IMR-90 (cell line): ENCODE results near the gene GFOD2. TPM values are rescaled to one million over a fixed set of nuclear protein-coding genes. Genes with fewer than 3 reads are reported as not detected.

Source experiments
- ATAC-seq: fragments of 200-7000 bp; cut with Tn5 transposase; 2 replicates; pipeline ENCODE4 v1.9.1; 2020; ENCODE audit warnings: low read depth, mild to moderate bottlenecking, moderate library complexity
- BruUV-seq: library from RNA; stranded (reverse); fragments of 400-500 nt; replicated peaks from 2 replicates; lab custom pipeline; 2021; lab: Mats Ljungman, UMichigan
- CTCF ChIA-PET: fragments of 300-600 bp; formaldehyde crosslinking; extraction: SDS; loops from one replicate; lab custom pipeline; 2021; ENCODE audit warnings: antibody characterized with exemption; lab: Yijun Ruan, JAX
- POLR2A ChIA-PET: fragments of 300-600 bp; sonication (Branson Sonifier 250); formaldehyde crosslinking; loops from one replicate; lab custom pipeline; 2022; ENCODE audit warnings: antibody characterized with exemption; ENCODE audit not compliant: unreplicated experiment; lab: Charles Lee
- DNase-seq: peaks from one replicate; pipeline ENCODE4 v3.0.0; 2013
- H2AFZ ChIP-seq: replicated peaks from 2 replicates; pipeline ENCODE3; 2013; ENCODE audit warnings: low read length, mild to moderate bottlenecking; ENCODE audit not compliant: poor library complexity
- H2AK5ac ChIP-seq: 2 replicates; pipeline ENCODE4 v1.6.1; 2013; ENCODE audit warnings: low read depth, low read length, inconsistent platforms
- H2AK9ac ChIP-seq: replicated peaks from 2 replicates; pipeline ENCODE3; 2013; ENCODE audit warnings: mild to moderate bottlenecking, low read depth, low read length, moderate library complexity; ENCODE audit not compliant: poor library complexity
- H2BK120ac ChIP-seq: 2 replicates; pipeline ENCODE4 v1.6.1; 2013; ENCODE audit warnings: low read depth, low read length, inconsistent platforms
- H2BK15ac ChIP-seq: 3 replicates; pipeline ENCODE4 v1.6.1; 2013; ENCODE audit warnings: low read depth, low read length, inconsistent platforms
- H2BK20ac ChIP-seq: 2 replicates; pipeline ENCODE4 v1.6.1; 2013; ENCODE audit warnings: low read depth, mild to moderate bottlenecking, inconsistent platforms, low read length, moderate library complexity
- H2BK5ac ChIP-seq: 2 replicates; pipeline ENCODE4 v1.6.1; 2013; ENCODE audit warnings: mild to moderate bottlenecking, low read depth, low read length, inconsistent platforms; ENCODE audit not compliant: poor library complexity, severe bottlenecking
- H3K14ac ChIP-seq: replicated peaks from 2 replicates; pipeline ENCODE4 v1.6.1; 2013; ENCODE audit warnings: low read depth, low read length, inconsistent platforms
- H3K18ac ChIP-seq: 2 replicates; pipeline ENCODE4 v1.6.1; 2013; ENCODE audit warnings: low read depth, low read length, control low read depth
- H3K23ac ChIP-seq: 2 replicates; pipeline ENCODE4 v1.6.1; 2013; ENCODE audit warnings: low read depth, low read length, inconsistent platforms
- H3K27ac ChIP-seq: 2 replicates; pipeline ENCODE4 v1.5.1; 2013; ENCODE audit warnings: mild to moderate bottlenecking, control low read depth, low read length; ENCODE audit not compliant: insufficient read depth
- H3K27me3 ChIP-seq: 2 replicates; pipeline ENCODE4 v1.6.1; 2013; ENCODE audit warnings: low read length; ENCODE audit not compliant: control insufficient read depth, insufficient read depth
- H3K36me3 ChIP-seq: 2 replicates; pipeline ENCODE4 v1.6.1; 2013; ENCODE audit warnings: low read length, mixed read lengths; ENCODE audit not compliant: control insufficient read depth, insufficient read depth
- H3K4ac ChIP-seq: 2 replicates; pipeline ENCODE4 v1.6.1; 2013; ENCODE audit warnings: low read depth, low read length, inconsistent platforms
- H3K4me1 ChIP-seq: 2 replicates; pipeline ENCODE4 v1.6.1; 2013; ENCODE audit warnings: low read length, mixed read lengths; ENCODE audit not compliant: control insufficient read depth, insufficient read depth
- H3K4me2 ChIP-seq: 2 replicates; pipeline ENCODE4 v1.6.1; 2013; ENCODE audit warnings: low read depth, mild to moderate bottlenecking, control low read depth, low read length, moderate library complexity
- H3K4me3 ChIP-seq: 2 replicates; pipeline ENCODE4 v1.5.1; 2013; ENCODE audit warnings: low read depth, mild to moderate bottlenecking, control low read depth, low read length, moderate library complexity; ENCODE audit not compliant: insufficient read depth
- H3K56ac ChIP-seq: 2 replicates; pipeline ENCODE4 v1.6.1; 2013; ENCODE audit warnings: low read length, inconsistent platforms; ENCODE audit not compliant: insufficient read depth; ENCODE audit errors: extremely low read depth
- H3K79me1 ChIP-seq, 2 experiments: 2 replicates each; pipeline ENCODE4 v1.6.1; 2013; ENCODE audit warnings: low read length in 2 of 2, inconsistent platforms in 1 of 2, low read depth in 1 of 2
- H3K9ac ChIP-seq: 2 replicates; pipeline ENCODE4 v1.6.1; 2013; ENCODE audit warnings: low read depth, low read length, control low read depth
- H3K9me1 ChIP-seq: 2 replicates; pipeline ENCODE4 v1.6.1; 2013; ENCODE audit warnings: low read length, inconsistent platforms; ENCODE audit not compliant: insufficient read depth
- H3K9me3 ChIP-seq: 2 replicates; pipeline ENCODE4 v1.6.1; 2013; ENCODE audit warnings: low read length; ENCODE audit not compliant: control insufficient read depth, insufficient read depth
- H4K20me1 ChIP-seq: 2 replicates; pipeline ENCODE4 v1.6.1; 2013; ENCODE audit warnings: low read length, inconsistent platforms; ENCODE audit not compliant: insufficient read depth
- H4K5ac ChIP-seq: 2 replicates; pipeline ENCODE4 v1.6.1; 2013; ENCODE audit warnings: mild to moderate bottlenecking, low read depth, low read length, control low read depth
- H4K8ac ChIP-seq, 2 experiments: 2 replicates each; pipeline ENCODE4 v1.6.1; 2013; ENCODE audit warnings: low read depth in 2 of 2, low read length in 2 of 2, control low read depth in 1 of 2, inconsistent platforms in 1 of 2
- H4K91ac ChIP-seq: 2 replicates; pipeline ENCODE4 v1.6.1; 2013; ENCODE audit warnings: low read depth, low read length, inconsistent platforms; ENCODE audit not compliant: insufficient read depth
- BHLHE40 ChIP-seq: fragments of 150-350 bp; IDR thresholded peaks from 2 replicates; pipeline ENCODE4 v1.6.1; 2016; ENCODE audit warnings: mild to moderate bottlenecking, low read depth, low read length
- CEBPB ChIP-seq: IDR thresholded peaks from 2 replicates; pipeline ENCODE4 v1.6.1; 2012; ENCODE audit warnings: low read depth, low read length, improper control_type of control experiment
- CHD1 ChIP-seq: IDR thresholded peaks from 2 replicates; pipeline ENCODE4 v1.6.1; 2012; ENCODE audit warnings: low read depth, low read length, improper control_type of control experiment
- FOS ChIP-seq: fragments of 150-350 bp; IDR thresholded peaks from 2 replicates; pipeline ENCODE4 v1.6.1; 2016; ENCODE audit warnings: low read depth, low read length
- MAFK ChIP-seq: IDR thresholded peaks from 2 replicates; pipeline ENCODE4 v1.6.1; 2012; ENCODE audit warnings: low read depth, low read length, improper control_type of control experiment
- MAZ ChIP-seq: IDR thresholded peaks from 2 replicates; pipeline ENCODE4 v1.6.1; 2012; ENCODE audit warnings: low read depth, mild to moderate bottlenecking, low read length, improper control_type of control experiment, moderate library complexity, borderline replicate concordance
- MXI1 ChIP-seq: IDR thresholded peaks from 2 replicates; pipeline ENCODE4 v1.6.1; 2012; ENCODE audit warnings: low read depth, mild to moderate bottlenecking, low read length, moderate library complexity, borderline replicate concordance
- NFE2L2 ChIP-seq: fragments of 150-350 bp; IDR thresholded peaks from 2 replicates; pipeline ENCODE4 v1.6.1; 2016; ENCODE audit warnings: low read depth, mild to moderate bottlenecking, low read length
- POLR2A ChIP-seq: IDR thresholded peaks from 2 replicates; pipeline ENCODE4 v1.6.1; 2012; ENCODE audit warnings: mild to moderate bottlenecking, low read depth, low read length
- RAD21 ChIP-seq: IDR thresholded peaks from 2 replicates; pipeline ENCODE4 v1.6.1; 2012; ENCODE audit warnings: low read length, improper control_type of control experiment
- RCOR1 ChIP-seq: IDR thresholded peaks from 2 replicates; pipeline ENCODE4 v1.6.1; 2012; ENCODE audit warnings: mild to moderate bottlenecking, low read length, improper control_type of control experiment; ENCODE audit not compliant: insufficient replicate concordance
- RFX5 ChIP-seq: IDR thresholded peaks from 2 replicates; pipeline ENCODE4 v1.8.0; 2012; ENCODE audit warnings: low read depth, mild to moderate bottlenecking, low read length, moderate library complexity
- SMC3 ChIP-seq: fragments of 150-350 bp; IDR thresholded peaks from 2 replicates; pipeline ENCODE4 v1.6.1; 2016; ENCODE audit warnings: low read depth, mild to moderate bottlenecking, antibody characterized with exemption, low read length, moderate library complexity
- WGBS, 2 experiments: methylation state at CpG; one replicate each; pipeline versions ENCODE4 v1.1.5 to v1.1.7; 2013; ENCODE audit warnings: missing lambda C conversion rate in 2 of 2; ENCODE audit not compliant: insufficient read length in 1 of 2; ENCODE audit errors: extremely low coverage in 2 of 2; 5-methylcytosine and 5-hydroxymethylcytosine counted together
- dilution Hi-C: fragments of 300-500 bp; cut with HindIII; formaldehyde crosslinking; loops from one replicate; pipeline ENCODE4 v1.14.3; 2018; ENCODE audit warnings: low sequenced_read_pairs; ENCODE audit not compliant: unreplicated experiment
- in situ Hi-C: fragments of 300-500 bp; cut with MboI; formaldehyde crosslinking; loops from 3 replicates; pipeline ENCODE4 v1.14.3; 2019; ENCODE audit warnings: low sequenced_read_pairs, inconsistent platforms, mixed read lengths
- intact Hi-C: fragments of 100-400 bp; cut with micrococcal nuclease; formaldehyde crosslinking; loops from 2 replicates; pipeline ENCODE4 v1.10.0; 2022
- polyA plus RNA-seq, 3 experiments: library from polyadenylated mRNA; depleted of rRNA; stranded (reverse); fragments of >200 nt; gene quantifications; 2 replicates each; pipeline ENCODE4 v1.2.3, GENCODE V29; 2012; ENCODE audit warnings: low replicate concordance in 1 of 3
- total RNA-seq: library from RNA; depleted of rRNA; stranded (reverse); fragments of >200 nt; gene quantifications from 2 replicates; pipeline ENCODE4 v1.2.3, GENCODE V29; 2012
- TF ChIP-seq, protein P1 (sequence below): fragments of 150-350 bp; IDR thresholded peaks from 2 replicates; pipeline ENCODE4 v1.6.1; 2017; ENCODE audit warnings: mild to moderate bottlenecking, antibody characterized with exemption, low read length, low read depth
- TF ChIP-seq, protein P2 (sequence below): fragments of 150-350 bp; IDR thresholded peaks from 2 replicates; pipeline ENCODE4 v1.6.1; 2016; ENCODE audit warnings: low read depth, mild to moderate bottlenecking, low read length, moderate library complexity, borderline replicate concordance
- TF ChIP-seq, protein P3 (sequence below): conservative IDR thresholded peaks from 2 replicates; pipeline ENCODE4 v1.5.1; 2012; ENCODE audit warnings: mild to moderate bottlenecking, low read depth, low read length, improper control_type of control experiment

Gene GFOD2
- total and polyA plus RNA-seq, 2 of the 4 experiments (the other 2 are of a cell fraction): 12.3 to 18.1 TPM

DNA sequence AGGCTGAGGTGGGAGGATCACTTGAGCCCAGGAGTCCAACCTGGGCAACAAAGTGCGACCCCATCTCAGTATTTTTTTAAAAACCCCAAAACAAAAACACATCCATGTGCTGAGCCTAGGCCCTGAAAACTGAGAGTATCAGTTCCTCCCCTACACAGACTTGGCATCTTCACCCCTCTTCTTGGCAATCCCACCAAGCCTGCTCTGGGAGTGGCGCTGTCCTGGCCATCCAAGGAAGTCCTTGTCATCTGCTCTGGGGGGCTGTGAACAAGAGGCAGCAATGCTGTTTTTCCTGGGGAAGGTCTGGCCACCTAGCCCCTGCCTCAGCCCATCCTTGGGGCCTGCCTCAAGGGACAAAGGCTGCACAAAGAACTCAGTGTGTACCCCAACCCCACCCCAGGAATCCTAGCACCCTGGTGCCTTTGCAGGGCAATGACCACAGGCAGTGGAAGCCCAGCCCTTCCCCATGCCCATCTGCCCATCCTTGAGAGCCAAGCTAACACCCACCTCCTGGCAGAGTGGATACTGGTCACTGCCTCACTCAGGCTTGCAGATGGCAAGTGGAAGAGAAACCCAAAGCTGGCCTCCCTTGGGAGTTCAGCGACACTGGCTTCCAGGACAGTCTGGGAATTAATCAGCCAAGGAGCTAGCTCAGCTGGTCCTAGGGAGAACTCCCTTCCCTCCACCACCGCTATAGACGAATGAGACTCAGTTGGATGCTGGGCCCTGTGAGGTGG is 14.8 kb upstream of the GFOD2 start:
- Histone ChIP-seq H3K9me3 (no peaks in the 10 kb centered on the region), H2BK20ac (no peak overlapping the region), H3K18ac (no peak overlapping the region), H3K56ac (no peak overlapping the region), H4K5ac (no peak overlapping the region), H3K4me1 (no peaks in the 10 kb centered on the region), H3K4me3 (no peak overlapping the region), H4K91ac (no peak overlapping the region), H3K4me2 (no peak overlapping the region), H3K36me3 (peaks cover 28% of the 10 kb centered on the region), H3K9ac (no peak overlapping the region), H2AK9ac (no peak overlapping the region), H2BK120ac (no peak overlapping the region), H4K20me1 (no peaks in the 10 kb centered on the region), H3K4ac (no peak overlapping the region), H3K27me3 (no peaks in the 10 kb centered on the region), H2AFZ (no peak overlapping the region), H3K23ac (no peak overlapping the region), H3K27ac (no peak overlapping the region), H3K14ac (no peak overlapping the region), H3K79me1 (peaks cover 0 to 10% of the 10 kb centered on the region in 2 experiments; a peak in 1 of 4 replicates), H4K8ac (no peak overlapping the region), H2AK5ac (no peak overlapping the region), H2BK15ac (no peak overlapping the region), H3K9me1 (peaks cover 8% of the 10 kb centered on the region; the same call in 1 of the 2 replicates), H2BK5ac (no peak overlapping the region)
- in situ Hi-C loops: no loop called here
- ChIA-PET POLR2A (no interaction called here), CTCF (no interaction called here)
- TF ChIP-seq CHD1 (no peak), MXI1 (no peak), BHLHE40 (no peak), MAZ (no peak), POLR2A (no peak), FOS (no peak), RFX5 (no peak), RCOR1 (no peak), CEBPB (no peak), MAFK (no peak), SMC3 (no peak), RAD21 (no peak), NFE2L2 (no peak)
- TF ChIP-seq, protein P1, sequence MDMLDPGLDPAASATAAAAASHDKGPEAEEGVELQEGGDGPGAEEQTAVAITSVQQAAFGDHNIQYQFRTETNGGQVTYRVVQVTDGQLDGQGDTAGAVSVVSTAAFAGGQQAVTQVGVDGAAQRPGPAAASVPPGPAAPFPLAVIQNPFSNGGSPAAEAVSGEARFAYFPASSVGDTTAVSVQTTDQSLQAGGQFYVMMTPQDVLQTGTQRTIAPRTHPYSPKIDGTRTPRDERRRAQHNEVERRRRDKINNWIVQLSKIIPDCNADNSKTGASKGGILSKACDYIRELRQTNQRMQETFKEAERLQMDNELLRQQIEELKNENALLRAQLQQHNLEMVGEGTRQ: no peak
- TF ChIP-seq, protein P2, sequence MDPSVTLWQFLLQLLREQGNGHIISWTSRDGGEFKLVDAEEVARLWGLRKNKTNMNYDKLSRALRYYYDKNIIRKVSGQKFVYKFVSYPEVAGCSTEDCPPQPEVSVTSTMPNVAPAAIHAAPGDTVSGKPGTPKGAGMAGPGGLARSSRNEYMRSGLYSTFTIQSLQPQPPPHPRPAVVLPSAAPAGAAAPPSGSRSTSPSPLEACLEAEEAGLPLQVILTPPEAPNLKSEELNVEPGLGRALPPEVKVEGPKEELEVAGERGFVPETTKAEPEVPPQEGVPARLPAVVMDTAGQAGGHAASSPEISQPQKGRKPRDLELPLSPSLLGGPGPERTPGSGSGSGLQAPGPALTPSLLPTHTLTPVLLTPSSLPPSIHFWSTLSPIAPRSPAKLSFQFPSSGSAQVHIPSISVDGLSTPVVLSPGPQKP: no peak
- TF ChIP-seq, protein P3, sequence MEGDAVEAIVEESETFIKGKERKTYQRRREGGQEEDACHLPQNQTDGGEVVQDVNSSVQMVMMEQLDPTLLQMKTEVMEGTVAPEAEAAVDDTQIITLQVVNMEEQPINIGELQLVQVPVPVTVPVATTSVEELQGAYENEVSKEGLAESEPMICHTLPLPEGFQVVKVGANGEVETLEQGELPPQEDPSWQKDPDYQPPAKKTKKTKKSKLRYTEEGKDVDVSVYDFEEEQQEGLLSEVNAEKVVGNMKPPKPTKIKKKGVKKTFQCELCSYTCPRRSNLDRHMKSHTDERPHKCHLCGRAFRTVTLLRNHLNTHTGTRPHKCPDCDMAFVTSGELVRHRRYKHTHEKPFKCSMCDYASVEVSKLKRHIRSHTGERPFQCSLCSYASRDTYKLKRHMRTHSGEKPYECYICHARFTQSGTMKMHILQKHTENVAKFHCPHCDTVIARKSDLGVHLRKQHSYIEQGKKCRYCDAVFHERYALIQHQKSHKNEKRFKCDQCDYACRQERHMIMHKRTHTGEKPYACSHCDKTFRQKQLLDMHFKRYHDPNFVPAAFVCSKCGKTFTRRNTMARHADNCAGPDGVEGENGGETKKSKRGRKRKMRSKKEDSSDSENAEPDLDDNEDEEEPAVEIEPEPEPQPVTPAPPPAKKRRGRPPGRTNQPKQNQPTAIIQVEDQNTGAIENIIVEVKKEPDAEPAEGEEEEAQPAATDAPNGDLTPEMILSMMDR: no peak
- intact Hi-C loops: no loop called here
- DNase-seq (no peak), ATAC-seq (no peak)
- dilution Hi-C loops: no loop called here
- BruUV-seq: no TSS peak
- 100% methylated on average over 1 of the region's 5 CpGs; no CpG with 5 or more reads in 1 of the 2 experiments for WGBS, 2 experiments
